NCI-H2227 (cell line): Measurements from ENCODE around the gene LASP1.

Experiments used
- DNase-seq: peaks from one replicate; lab custom pipeline; 2025; ENCODE audit not compliant: unreplicated experiment; lab: John Stamatoyannopoulos, UW

The LASP1 gene

DNA sequence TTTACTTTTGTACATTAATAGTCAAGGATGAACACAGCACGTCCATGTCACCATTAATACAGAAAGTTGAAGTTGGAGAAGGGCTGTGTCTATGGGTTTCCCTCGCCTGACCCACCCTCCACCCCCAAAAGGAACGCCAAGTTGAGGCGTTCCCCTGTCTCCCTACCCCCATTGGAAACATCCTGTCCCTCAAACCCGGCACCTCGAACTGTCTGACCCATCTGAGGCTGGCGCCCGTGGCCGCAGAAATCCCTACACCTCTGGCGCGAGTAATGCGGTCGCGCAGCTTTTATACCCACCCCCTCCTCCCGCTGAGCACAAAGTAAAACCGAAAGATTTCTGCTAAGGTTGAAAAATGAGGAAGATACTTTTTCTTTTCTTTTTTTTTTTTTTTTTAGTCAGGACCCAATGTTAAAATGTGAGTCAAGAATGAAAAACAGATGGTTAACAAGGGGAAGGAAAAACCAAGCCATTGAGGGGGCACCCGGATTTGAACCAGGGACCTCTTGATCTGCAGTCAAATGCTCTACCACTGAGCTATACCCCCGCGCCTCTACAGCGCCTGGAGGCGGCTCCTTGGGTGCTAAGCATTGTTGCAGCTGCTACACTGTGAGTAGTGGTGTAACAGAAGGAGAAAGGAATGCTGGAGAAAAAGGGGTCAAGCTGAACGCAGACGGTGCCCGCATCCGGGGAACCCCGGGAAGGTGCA, 887 bp upstream of the LASP1 start:
- DNase-seq: peak; percentile 91

DNA sequence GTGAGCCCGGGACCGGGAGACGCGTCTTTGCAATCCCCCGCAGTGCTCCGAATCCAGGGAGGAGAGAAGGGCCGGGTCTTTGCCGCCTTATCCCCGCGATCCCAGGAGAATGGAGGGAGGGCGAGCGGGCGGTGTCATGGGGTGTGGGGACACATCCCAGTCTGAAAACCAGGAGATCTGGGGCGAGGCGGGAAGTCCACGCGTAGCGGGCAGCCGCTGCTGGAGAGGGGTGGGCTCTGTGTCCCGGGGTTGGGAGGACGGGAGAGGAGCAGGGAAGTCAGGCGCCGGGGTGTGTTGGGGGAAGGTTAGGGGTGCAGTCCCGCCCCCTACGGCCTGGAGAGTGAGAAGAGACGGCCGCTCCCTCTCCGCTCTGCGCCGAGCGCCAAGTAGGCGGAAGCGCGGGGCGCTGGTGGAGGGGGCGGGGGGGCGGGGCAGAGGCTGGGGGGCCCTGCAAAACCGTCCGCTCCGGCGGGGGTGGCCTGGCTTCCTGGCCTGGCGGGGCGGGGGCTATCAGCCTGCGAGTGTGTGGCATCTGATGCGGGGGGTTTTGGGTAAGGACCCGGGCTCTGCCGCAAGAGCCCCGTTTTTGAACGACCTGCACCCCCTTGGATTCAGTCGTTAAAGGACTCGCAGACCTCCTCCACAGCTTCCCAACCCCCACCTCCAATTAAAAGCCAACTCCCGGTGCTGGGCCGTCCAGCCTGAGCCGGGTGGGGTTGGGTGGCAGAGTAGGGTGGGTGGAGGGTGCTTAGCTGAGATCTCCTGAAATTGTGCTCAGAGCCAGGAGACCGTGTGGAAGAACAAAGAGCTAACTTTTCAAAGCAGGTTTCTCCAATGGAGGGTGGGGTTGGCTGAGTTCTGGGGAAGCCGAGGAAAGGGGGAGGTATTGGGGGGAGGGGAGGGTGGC, 654 bp downstream of the LASP1 start:
- DNase-seq: peak; percentile 72

DNA sequence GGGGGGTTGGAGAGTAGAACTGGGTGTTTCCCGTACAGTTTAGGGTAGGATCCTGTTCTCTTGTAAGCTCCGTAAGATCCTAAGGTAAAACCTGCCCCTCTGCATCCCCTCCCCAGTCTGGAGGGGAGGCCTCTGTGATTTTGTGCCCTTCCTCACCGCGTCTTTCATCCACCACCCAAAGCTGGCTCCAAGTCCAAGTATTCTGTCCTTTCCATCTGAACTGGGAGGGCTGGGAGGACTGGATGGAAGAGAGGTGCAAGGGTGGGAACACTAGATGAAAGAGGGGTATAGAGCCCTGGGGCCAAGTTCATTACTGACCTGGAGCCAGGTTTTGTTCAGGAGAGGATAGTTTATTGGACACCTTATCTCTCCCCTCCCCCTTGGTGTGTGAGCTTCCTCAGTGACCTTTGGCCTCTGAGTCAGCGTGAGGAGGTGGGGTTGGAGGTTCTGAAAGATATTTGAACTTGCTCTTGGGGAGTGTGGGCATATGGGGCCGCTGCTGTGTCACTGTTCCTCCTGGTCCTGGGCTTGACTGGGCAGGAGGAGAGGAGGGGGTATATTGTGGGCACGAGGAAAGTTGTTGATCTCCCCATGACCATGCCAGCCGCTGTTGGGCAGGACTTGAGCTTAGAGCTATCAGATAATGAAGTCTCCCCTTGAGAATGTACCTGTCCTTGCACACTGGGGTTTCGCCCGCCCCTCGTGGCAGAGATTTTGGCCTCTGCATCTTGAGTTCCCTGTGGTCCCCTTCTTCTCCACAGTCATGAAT, 1.6 kb downstream of the LASP1 start:
- peak; percentile 43 for DNase-seq

DNA sequence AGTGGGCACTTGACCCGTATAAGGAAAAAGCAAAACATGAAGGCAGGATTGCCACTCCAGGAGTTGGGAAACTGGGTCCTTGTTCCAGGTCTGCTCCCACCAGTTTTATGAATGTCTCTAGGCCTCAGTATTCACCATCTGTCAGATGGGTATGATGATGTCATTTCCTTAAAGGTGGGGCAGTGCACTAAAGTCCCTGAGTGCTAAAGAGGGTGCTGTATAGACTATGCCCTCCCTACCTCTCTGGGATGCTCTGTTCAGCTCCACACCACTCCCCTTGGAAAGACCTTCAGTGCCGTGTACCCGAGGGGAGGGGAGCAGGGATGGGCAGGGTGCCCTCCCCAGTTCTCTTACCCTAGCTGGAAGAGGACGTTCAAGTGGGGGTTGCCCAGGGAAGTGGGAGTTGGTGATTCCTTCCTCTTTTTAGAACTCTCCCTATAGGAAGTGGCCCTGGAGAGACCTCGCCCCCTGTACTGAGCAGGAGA, 2.2 kb downstream of the LASP1 start:
- DNase-seq: no peak

DNA sequence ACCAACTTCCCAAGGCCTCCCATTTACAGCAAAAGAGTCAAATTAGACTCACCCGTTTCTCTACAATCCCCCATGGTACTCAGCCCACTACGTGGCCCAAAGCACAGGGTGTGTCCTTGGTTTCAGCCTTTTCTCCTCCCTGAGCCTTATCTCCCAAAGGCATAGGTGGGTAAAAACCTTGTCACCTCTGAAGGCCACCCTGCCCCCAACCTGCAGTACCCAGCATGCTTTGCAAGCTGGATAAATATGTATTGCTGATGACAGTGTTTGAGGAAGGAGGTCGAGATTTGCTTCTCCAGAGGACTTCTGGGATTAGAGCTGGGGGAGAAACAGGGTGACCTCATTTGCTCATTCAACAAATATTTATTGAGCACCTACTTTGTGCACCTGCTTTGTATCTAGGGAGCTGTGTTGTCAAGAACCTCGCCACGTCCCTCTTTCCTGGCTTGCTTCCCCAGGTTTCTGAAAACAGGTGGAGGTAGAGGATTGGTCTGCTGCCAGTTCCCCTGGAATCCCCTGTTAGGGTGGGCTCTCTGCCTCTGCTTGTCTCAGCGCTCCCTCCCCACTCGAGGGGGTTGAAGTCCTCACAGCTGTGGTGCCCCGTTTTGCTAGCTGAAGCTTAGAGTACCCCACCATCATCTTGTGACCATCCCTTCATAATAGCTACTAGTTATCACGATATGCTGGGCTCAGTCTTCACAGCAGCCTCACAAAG, 3.0 kb downstream of the LASP1 start:
- DNase-seq: no peak

DNA sequence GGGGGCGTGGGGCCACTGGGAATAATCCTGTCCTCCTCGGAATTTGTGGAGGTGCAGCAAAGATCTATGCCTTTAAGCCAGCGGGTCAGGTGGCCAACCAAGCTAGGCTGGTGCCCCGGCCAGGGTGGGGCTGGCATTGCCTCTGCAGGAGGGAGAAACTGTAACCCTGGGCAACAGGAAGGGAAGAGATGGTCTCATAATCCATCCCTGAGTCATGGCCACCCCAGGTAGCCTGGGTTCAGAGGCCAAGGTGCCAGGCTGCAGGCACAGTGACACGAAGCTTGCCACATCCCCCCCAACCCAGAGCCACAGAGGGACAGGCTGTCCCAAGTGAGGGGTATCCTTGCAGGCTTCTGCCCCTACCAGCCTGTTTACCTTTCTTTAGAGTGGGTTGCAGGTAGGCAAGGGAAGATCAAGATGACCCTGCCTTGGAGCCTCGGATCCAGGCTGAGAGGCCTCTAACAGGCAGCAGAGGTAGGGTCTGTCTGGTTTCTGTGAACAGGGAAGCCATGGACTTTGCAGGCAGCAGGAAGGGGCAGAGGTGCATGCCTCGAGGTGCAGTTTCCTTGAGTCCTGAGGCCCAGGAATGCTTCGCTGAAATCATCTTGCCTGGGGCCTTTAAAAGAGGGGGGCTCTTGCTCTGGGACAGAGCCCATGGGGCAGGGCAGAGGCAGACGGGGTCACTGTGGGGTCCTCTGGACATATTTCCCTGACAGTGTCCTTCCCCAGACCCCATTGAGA, 4.0 kb downstream of the LASP1 start:
- DNase-seq: no peak

DNA sequence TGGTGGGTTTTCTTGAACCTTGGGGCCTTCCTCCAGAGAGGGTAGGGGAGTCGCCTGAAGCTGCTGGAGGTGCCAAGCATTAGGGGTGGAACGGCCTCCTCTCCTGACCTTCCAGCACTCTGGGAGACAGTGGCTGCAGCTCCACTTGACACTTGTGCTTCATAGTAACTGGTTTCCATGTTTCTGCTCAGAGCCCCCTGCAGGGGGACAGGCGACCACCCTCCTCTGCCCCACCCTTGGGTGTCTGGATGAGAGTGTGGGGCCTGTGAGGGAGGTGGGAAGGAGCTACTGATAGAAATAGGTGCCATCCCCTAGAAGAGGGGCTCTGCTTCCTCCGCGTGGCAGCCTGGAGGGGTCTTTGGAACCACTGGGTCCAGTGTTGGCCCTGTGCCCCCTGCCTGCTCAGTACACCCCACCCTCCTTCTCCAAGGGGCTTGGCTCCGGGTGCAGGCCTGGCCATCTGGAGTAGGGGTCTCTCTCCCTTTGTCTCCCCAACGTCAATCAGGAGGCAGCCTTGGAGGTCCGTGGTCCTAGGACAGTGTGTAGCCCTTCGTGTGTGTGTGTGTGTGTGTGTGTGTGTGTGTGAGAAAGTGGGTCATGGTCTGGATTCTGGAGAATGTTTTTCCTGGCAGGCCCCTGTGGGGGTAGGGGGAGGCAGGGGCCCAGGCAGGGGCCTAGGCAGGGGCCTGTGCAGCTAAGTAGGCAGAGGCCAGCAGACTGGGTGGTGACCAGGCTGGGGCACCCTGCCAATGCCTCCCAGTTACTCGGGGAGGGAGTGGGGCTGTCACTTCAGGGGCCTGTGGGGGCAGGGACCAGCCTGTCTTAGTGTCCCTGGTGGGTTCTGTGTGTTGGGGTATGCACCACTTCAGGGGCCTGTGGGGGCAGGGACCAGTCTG, 4.9 kb downstream of the LASP1 start:
- no peak for DNase-seq

DNA sequence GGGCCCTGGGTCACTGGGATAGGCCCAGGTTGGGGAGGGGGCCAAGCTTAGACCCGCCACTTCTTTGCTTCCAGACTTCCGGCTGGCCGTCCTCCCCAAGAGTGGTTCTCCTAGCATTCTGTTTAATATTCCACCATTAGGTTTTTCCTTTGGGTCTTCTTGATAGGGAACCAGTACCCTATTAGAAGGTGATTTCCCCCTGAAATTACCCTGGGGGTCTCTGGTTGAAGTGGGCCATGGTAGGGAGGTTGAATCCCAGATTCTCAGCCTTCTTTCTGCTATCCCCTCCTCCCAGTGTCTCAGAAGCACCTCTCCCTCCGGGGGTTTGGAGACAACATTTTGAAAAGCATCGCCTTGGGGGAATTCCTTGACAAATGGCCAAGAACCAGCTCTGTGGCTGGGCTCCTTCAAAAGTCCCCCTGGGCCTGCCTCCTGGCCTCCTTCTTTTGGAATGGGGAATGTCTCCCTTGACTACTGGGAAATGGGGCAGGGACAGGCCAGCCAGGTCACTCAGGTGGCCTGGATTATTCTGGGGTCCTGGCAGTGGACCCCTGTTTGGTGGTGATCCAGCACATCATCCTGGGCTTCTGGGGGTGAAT, 5.7 kb downstream of the LASP1 start:
- no peak for DNase-seq

DNA sequence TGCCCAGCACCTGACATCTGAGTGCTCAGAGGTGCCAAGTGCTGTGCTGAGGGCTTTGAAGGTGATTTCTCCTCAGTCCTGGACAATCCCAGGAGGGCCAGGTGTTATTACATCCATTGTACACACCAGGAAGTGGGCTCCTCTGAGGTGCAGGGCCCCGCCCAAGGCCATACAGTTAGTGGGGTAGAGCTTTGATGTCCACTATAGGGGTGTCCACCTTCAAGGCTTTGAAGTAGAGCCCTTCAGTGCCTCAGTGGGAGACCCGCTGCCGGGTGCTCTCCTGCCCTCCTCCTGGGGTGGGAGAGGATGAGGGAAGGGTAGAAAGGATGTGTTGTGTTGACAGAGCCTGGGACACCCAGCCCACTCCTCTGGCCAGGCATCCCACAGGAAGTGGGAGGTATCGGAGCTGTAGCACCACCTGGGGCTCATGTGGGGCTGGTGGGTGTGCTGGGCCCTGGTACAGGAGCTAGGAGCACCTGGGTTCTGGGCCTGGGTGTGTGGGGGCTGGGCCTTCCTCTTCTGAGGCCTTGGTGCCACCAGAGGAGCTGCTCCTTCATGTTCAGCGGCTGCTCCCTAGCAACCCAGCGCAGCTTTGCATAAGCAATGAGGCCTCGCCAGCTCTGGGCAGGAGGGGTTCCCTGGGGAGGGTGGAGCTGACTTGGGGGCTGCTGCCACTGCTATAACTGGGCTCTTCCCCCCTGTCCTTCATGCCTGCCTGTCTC, 7.4 kb downstream of the LASP1 start:
- DNase-seq: peak; percentile 34

DNA sequence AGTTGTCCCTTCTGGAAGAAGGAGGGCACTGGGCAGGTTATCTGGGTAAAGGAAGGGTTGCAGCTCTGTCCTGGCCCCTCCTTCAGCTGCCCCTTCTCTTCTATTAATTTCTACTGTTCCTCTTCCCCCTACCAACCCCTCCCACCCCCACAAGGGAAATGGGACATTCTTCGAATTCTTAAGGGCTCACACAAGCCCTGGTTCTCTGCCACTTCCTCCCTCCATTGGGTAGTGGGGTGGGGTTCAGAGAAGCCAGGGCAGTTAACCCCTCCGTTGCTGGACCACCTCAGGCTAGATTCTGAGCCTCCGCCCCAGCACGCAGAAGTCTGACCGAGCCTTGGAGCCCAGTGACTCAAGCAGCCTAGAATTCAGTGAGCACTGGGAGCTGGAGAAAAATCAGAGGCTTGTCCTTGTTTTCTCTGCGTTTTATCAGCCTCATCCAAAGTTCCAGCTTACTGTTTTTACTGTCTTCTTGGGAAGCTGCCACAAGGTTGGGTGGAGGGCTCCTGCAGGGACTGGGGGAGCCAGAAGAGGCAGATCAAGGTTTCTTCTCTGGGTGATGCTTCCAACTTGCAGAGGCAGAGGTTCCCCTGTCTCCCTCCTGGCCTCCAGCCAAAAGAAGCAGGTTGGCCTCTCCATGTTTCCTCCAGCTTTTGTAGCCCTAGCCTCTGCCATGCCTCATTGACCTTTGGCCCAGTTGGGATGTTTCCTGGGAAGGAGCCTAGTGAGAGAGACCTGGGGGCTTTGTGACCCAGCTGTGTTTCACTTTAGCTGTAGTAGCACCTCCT, 10.2 kb downstream of the LASP1 start:
- DNase-seq: no peak

DNA sequence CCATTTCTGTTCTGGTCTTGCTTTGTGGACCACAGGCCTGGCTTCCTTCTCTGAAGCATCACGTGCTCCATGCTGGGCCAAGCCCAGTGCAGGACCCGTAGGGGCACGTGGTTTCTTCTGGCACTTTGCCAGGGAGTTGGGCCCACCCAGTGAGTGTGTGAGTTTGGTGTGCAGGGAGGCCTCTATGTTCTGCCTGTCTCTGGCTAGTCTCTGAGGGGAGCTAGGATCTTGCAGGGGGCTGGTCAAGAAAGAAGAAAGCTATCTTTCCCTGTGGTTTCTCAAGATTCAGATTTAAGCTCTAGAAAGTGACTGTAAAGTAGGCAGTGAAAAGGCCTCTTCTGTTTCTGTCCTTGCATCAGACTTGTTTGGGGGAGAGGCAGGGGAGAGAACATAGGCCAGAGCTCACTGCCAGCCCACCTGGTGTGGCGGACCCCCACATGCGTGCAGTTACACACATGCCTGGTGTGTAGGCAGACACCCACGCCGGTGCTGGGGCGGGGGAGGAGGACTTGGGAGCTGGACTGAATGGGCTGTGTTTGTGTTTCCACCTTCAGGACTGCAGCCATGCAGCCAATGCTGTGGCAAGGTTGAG, 11.8 kb downstream of the LASP1 start:
- DNase-seq: peak; percentile 92

DNA sequence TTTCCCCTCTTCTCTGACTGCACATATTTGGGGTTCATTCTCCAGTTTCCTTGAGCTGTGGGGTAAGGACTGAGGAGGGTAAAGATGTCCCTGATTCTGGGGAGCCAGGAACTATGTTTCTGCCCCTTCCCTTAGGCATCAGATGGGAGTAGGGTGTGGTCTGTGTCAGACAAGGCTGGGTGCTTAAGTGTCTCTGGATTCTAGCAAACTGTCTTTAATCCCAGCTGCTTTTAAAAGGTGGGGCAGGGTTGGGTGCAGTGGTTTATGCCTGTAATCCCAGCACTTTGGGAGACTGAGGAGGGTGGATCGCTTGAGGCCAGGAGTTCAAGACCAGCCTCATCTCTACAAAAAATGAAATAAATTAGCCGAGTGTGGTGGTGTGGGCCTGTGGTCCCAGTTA, 13.0 kb downstream of the LASP1 start:
- no peak for DNase-seq

DNA sequence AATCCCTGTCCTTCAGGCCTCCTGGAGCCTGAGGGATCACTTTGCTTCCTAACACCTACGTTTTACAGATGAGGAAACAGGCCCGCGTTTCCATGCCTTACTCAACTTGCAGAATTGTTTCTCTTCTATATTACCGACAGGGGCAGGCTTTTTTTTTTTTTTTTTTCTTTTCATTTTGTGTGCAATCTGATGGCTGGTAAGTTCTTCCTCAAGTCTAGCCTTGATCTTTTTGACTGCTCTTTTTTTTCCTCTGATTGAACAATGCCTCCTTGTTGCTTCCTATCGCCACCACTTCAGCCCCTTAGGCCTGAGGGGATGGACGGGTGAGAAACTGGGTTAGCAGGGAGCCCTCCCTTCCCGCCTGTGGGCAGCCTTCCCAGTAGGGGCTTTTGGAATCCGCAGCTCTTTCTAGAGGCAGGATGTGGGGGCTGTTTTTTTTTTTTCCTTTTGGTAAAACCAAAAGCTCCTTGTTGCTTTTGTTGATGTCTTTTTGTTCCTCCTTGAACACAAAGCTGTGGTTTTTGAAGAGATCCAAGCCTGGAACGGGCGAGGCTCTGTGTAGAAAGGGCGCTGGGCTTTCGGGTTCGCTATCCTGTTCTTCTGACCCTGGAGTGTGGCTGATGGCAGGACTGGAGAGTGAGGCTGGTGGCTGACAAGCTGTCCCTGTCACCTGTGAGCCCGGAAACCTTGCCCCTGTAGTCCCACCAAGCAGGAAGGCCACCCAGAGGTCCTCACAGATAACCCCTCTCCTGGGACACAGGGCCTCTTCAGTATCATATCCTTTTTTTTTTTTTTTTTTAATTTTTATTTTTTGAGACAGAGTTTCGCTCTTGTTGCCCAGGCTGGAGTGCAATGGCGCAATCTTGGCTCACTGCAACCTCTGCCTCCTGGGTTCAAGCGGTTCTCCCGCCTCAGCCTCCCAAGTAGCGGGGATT, 14.0 kb downstream of the LASP1 start:
- no peak for DNase-seq

DNA sequence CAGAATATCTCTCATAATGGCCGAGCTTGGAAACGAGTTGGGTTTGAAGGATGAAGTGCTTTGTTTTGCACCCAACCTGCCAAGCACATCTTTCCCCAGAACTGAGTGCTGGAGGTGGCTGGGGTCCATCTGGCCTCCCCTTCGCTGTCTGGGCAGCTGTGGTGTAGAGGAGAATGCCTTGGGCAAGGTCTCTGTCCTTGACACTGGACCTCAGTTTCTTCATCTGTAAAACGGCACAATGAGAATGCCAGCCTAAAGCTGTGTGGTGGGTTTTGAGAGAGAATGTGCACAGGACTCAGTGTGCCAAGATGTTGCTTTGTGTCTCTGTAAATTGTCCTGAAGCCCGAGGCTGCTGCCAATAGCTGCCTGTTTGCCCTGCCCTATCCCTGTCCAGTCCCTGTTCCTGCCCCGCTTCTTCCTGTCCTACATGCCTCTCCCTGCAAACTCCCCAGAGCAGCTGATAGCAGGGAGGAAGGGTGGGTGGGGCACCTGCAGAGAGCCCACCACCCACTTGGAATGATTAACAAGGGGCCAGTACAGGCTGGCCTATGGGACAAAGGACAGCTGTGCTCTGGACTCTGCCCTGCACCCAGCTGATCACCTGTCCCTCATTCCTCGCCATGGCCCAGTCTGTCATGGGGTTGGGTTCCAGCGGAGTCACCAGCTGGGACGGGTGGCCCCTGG, 15.3 kb downstream of the LASP1 start:
- DNase-seq: no peak
